Common myeloid progenitor, CD34-positive (primary cell): ENCODE measurements around the gene PDE4B.
"Not testable (repeated sequence)": the region's sequence is repeated elsewhere in the genome, so short reads cannot be mapped to it uniquely, and the experiment has no call there.

ENCODE experiments used
- CTCF ChIA-PET: fragments of 350-600 bp; sonication (Branson Sonifier 250); formaldehyde crosslinking; loops from one replicate; lab custom pipeline; 2021; ENCODE audit warnings: antibody characterized with exemption; lab: Charles Lee
- POLR2A ChIA-PET: fragments of 350-600 bp; sonication (Branson Sonifier 250); formaldehyde crosslinking; loops from one replicate; lab custom pipeline; 2021; ENCODE audit warnings: antibody characterized with exemption; lab: Charles Lee
- DNase-seq, 3 donors: peaks; one replicate each; pipeline versions ENCODE4 v3.0.0 to v3.0.0-alpha.2; 2013
- H3K27ac ChIP-seq, 2 experiments: 1 replicate in 1 of 2; 2 replicates in 1 of 2; pipeline ENCODE4 v1.7.0; 2013; ENCODE audit warnings: inconsistent platforms in 2 of 2, low read length in 2 of 2, mild to moderate bottlenecking in 2 of 2, low read depth in 1 of 2, moderate library complexity in 1 of 2; ENCODE audit not compliant: severe bottlenecking in 2 of 2, insufficient read depth in 1 of 2, poor library complexity in 1 of 2
- H3K27me3 ChIP-seq, 5 experiments: replicated peaks in 2 of 5; 1 replicate in 3 of 5; 2 replicates in 2 of 5; pipeline versions ENCODE4 v1.6.1 to v1.7.0; 2013; ENCODE audit warnings: low read length in 4 of 5, mild to moderate bottlenecking in 2 of 5, moderate library complexity in 2 of 5, inconsistent platforms in 1 of 5; ENCODE audit not compliant: insufficient read depth in 5 of 5, control insufficient read depth in 4 of 5
- H3K36me3 ChIP-seq, 4 experiments: 1 replicate in 2 of 4; 2 replicates in 2 of 4; pipeline versions ENCODE4 v1.6.1 to v1.7.0; 2013; ENCODE audit warnings: low read length in 3 of 4, control low read depth in 1 of 4, mild to moderate bottlenecking in 1 of 4; ENCODE audit not compliant: control insufficient read depth in 4 of 4, insufficient read depth in 4 of 4
- H3K4me1 ChIP-seq, 4 experiments: 1 replicate in 3 of 4; 2 replicates in 1 of 4; pipeline versions ENCODE4 v1.6.1 to v1.7.1; 2013; ENCODE audit warnings: low read length in 3 of 4, mild to moderate bottlenecking in 3 of 4, control low read depth in 1 of 4, inconsistent platforms in 1 of 4, moderate library complexity in 1 of 4; ENCODE audit not compliant: control insufficient read depth in 4 of 4, insufficient read depth in 4 of 4; ENCODE audit errors: control extremely low read depth in 1 of 4
- H3K4me3 ChIP-seq, 7 experiments: 1 replicate in 4 of 7; 2 replicates in 3 of 7; pipeline versions ENCODE4 v1.5.1 to v1.7.0; 2013; ENCODE audit warnings: mild to moderate bottlenecking in 7 of 7, low read length in 6 of 7, moderate library complexity in 6 of 7, inconsistent platforms in 2 of 7, low read depth in 2 of 7, control low read depth in 1 of 7; ENCODE audit not compliant: insufficient read depth in 4 of 7, control insufficient read depth in 1 of 7; ENCODE audit errors: extremely low read depth in 1 of 7
- H3K9me3 ChIP-seq, 5 experiments: 1 replicate in 4 of 5; 2 replicates in 1 of 5; pipeline versions ENCODE4 v1.6.1 to v1.7.1; 2013; ENCODE audit warnings: low read length in 4 of 5, mild to moderate bottlenecking in 2 of 5, inconsistent platforms in 1 of 5, low read depth in 1 of 5, moderate library complexity in 1 of 5; ENCODE audit not compliant: control insufficient read depth in 4 of 5, insufficient read depth in 2 of 5; ENCODE audit errors: control extremely low read depth in 1 of 5
- WGBS: methylation state at CpG from one replicate; pipeline ENCODE4 v1.1.5; 2013; ENCODE audit not compliant: insufficient coverage; 5-methylcytosine and 5-hydroxymethylcytosine counted together

PDE4B gene

GRCh38 chr1:66128641-66129040 lies 335.9 kb downstream of the PDE4B start:
- H3K27me3 ChIP-seq, H3K9me3 ChIP-seq, CTCF ChIA-PET, POLR2A ChIA-PET, H3K4me3 ChIP-seq, H3K27ac ChIP-seq, DNase-seq, H3K36me3 ChIP-seq, H3K4me1 ChIP-seq: not testable (repeated sequence)
- 100% methylated on average over 1 of the region's 4 CpGs for WGBS

- Histone ChIP-seq H3K4me3 (no peak overlapping the region), H3K9me3 (no peaks in the 10 kb centered on the region), H3K27ac (no peak overlapping the region), H3K36me3 (no peaks in the 10 kb centered on the region), H3K27me3 (no peaks in the 10 kb centered on the region), H3K4me1 (peaks cover 0 to 6% (median 3%) of the 10 kb centered on the region in 4 experiments)
- 100% methylated on average over 2 of the region's 5 CpGs for WGBS
- ChIA-PET CTCF (no interaction called here), POLR2A (no interaction called here)
- no peak for DNase-seq
Measured at GRCh38 chr1:66132324-66132723, 339.6 kb downstream of the PDE4B start.

GRCh38 chr1:66134004-66134403 lies 341.3 kb downstream of the PDE4B start:
- H3K27me3 ChIP-seq: no peaks in the 10 kb centered on the region
- H3K4me3 ChIP-seq: no peak overlapping the region
- DNase-seq: no peak
- ChIA-PET POLR2A (no interaction called here), CTCF (interaction anchor here (0.7 kb wide), 1 partner anchor 1004 kb away, joined by 3 read pairs; no protein-coding TSS in a partner anchor)
- H3K27ac ChIP-seq: no peak overlapping the region
- WGBS: no CpG with 5 or more reads among the region's 1 CpG
- H3K36me3 ChIP-seq: no peaks in the 10 kb centered on the region
- peaks cover 0 to 7% (median 3%) of the 10 kb centered on the region in 4 experiments for H3K4me1 ChIP-seq
- no peaks in the 10 kb centered on the region for H3K9me3 ChIP-seq

GRCh38 chr1:66135161-66135560 lies 342.5 kb downstream of the PDE4B start:
- POLR2A ChIA-PET: no interaction called here
- CTCF ChIA-PET: no interaction called here
- 100% methylated on average over 2 of the region's 2 CpGs for WGBS

GRCh38 chr1:66136423-66136822 lies 343.7 kb downstream of the PDE4B start:
- 93% methylated on average over 3 of the region's 4 CpGs for WGBS
- H3K9me3 ChIP-seq, H3K27me3 ChIP-seq, CTCF ChIA-PET, H3K36me3 ChIP-seq, H3K4me1 ChIP-seq, H3K27ac ChIP-seq, DNase-seq, H3K4me3 ChIP-seq, POLR2A ChIA-PET: not testable (repeated sequence)

More at GRCh38 chr1:66135161-66135560, 342.5 kb downstream of the PDE4B start:
- DNase-seq: no peak
- no peaks in the 10 kb centered on the region for H3K36me3 ChIP-seq
- H3K4me1 ChIP-seq: peaks cover 0 to 7% (median 3%) of the 10 kb centered on the region in 4 experiments
- no peak overlapping the region for H3K27ac ChIP-seq
- H3K9me3 ChIP-seq: no peaks in the 10 kb centered on the region
- no peaks in the 10 kb centered on the region for H3K27me3 ChIP-seq
- H3K4me3 ChIP-seq: no peak overlapping the region

GRCh38 chr1:66137235-66137634 lies 344.5 kb downstream of the PDE4B start:
- DNase-seq: peak; percentile 17 to 81 (median 72)
- CTCF ChIA-PET: no interaction called here
- Histone ChIP-seq H3K4me1 (peaks cover 0 to 7% (median 3%) of the 10 kb centered on the region in 4 experiments), H3K36me3 (no peaks in the 10 kb centered on the region), H3K27ac (no peak overlapping the region), H3K9me3 (no peaks in the 10 kb centered on the region), H3K4me3 (no peak overlapping the region), H3K27me3 (no peaks in the 10 kb centered on the region)
- 0% methylated on average over 1 of the region's 2 CpGs for WGBS
- POLR2A ChIA-PET: no interaction called here

GRCh38 chr1:66138613-66139012 lies 345.9 kb downstream of the PDE4B start:
- CTCF ChIA-PET: no interaction called here
- DNase-seq: no peak

More at GRCh38 chr1:66138613-66139012, 345.9 kb downstream of the PDE4B start:
- no peaks in the 10 kb centered on the region for H3K9me3 ChIP-seq
- no peak overlapping the region for H3K27ac ChIP-seq
- POLR2A ChIA-PET: no interaction called here
- peaks cover 0 to 7% (median 3%) of the 10 kb centered on the region in 4 experiments for H3K4me1 ChIP-seq
- H3K27me3 ChIP-seq: no peaks in the 10 kb centered on the region
- H3K4me3 ChIP-seq: no peak overlapping the region
- no peaks in the 10 kb centered on the region for H3K36me3 ChIP-seq
